ENCODE measurements around the gene FMN1. TPM values are rescaled to one million over a fixed set of nuclear protein-coding genes. Genes with fewer than 3 reads are reported as not detected.

Gene FMN1
- total and polyA plus RNA-seq, 10 of the 15 experiments (the other 5 are each of a cell fraction or from before 2014, with no cell fraction given) = 0.05 to 0.16 (median 0.08) TPM; not detected in 4

- TF ChIP-seq ZBTB40 (IDR thresholded peaks at IDR 0.05; ENCODE audit: borderline replicate concordance) = no peak
- TF ChIP-seq ZNF24 (IDR thresholded peaks at IDR 0.05) = no peak
- TF ChIP-seq POLR2A (IDR thresholded peaks at IDR 0.05; ENCODE audit: low read depth, low read length) = no peak
- TF ChIP-seq MEF2B (IDR thresholded peaks at IDR 0.05; ENCODE audit: partially characterized antibody, poor library complexity, severe bottlenecking) = peak; percentile 70
- no peak for TF ChIP-seq ZBTB33 (IDR thresholded peaks at IDR 0.05)
- no peak for TF ChIP-seq MTA2 (IDR thresholded peaks at IDR 0.05; ENCODE audit: low read depth)
- TF ChIP-seq HSF1 (IDR thresholded peaks at IDR 0.05; ENCODE audit: low read depth, low read length) = no peak
- peak; percentile 92 for TF ChIP-seq SMAD1 (IDR thresholded peaks at IDR 0.05; ENCODE audit: low read depth, partially characterized antibody)
- TF ChIP-seq USF1 (IDR thresholded peaks at IDR 0.05; ENCODE audit: borderline replicate concordance, extremely low read length, insufficient read depth, low read depth, low read length) = no peak
- no peak for TF ChIP-seq ZNF217 (IDR thresholded peaks at IDR 0.05)
- no peak for TF ChIP-seq HDAC2 (IDR thresholded peaks at IDR 0.05)
- TF ChIP-seq SRF (IDR thresholded peaks at IDR 0.05; ENCODE audit: low read depth in 2 of 2, low read length in 2 of 2) = no peak
- peak; percentile 55 for TF ChIP-seq NR2F1 (conservative IDR thresholded peaks at IDR 0.05)
- no peak for TF ChIP-seq CEBPZ (IDR thresholded peaks at IDR 0.05; ENCODE audit: low read depth, low read length)
- peak; percentile 17; the same call in 1 of the 2 replicates for TF ChIP-seq SMC3 (IDR thresholded peaks at IDR 0.05; ENCODE audit: borderline replicate concordance, low read length)
These were observed 295.4 kb downstream of the FMN1 start (continued) for GRCh38 chr15:32899126-32899596.

Data from GM12878 (cell line).